HG02588 (cell line): ENCODE measurements around the gene CA5B.
"Not testable (repeated sequence)": the region's sequence is repeated elsewhere in the genome, so short reads cannot be mapped to it uniquely, and the experiment has no call there.

ENCODE experiments used
- ATAC-seq: cut with Tn5 transposase; IDR thresholded peaks from one replicate; pipeline ENCODE4 v1.9.1; 2021; ENCODE audit warnings: mild to moderate bottlenecking, moderate library complexity; ENCODE audit not compliant: unreplicated experiment

Gene CA5B

DNA sequence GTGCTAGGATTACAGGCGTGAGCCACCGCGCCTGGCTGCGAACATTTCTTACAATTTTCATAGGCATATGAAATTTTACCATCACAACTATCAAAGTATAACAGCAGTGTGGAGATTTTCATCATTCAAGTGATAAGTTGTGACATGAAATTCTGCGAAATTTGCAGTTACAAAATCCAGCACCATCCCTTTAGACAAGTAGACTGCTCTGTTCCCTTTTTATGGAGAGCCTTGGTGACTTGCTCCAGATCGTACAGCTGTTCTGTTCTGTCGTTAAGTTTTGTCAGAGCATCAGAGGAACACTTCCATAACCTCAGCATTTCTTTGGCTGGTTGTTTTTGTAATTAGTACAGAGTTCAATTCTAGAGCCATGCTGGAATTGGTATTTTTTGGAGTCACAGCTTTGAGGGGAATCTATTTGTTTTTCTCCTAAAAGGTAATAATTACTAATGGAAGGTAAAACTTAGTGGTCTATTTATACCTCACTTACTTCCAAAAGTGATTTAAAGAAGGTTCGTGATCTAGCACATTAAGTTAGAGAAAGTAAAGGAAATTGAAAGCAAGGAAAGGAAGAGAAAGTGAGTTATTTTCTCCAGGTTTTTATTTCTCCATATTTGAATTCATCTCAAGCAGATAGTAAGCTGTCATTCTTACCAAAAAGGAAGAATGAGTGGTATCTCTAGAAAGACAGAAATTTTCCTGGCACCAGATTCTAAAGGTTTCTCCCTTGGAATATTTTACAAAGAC lies 74.3 kb downstream of the CA5B start:
- no peak for ATAC-seq

- ATAC-seq: no peak
These were observed 75.3 kb downstream of the CA5B start for GRCh38 chrX:15813416-15813815.

DNA sequence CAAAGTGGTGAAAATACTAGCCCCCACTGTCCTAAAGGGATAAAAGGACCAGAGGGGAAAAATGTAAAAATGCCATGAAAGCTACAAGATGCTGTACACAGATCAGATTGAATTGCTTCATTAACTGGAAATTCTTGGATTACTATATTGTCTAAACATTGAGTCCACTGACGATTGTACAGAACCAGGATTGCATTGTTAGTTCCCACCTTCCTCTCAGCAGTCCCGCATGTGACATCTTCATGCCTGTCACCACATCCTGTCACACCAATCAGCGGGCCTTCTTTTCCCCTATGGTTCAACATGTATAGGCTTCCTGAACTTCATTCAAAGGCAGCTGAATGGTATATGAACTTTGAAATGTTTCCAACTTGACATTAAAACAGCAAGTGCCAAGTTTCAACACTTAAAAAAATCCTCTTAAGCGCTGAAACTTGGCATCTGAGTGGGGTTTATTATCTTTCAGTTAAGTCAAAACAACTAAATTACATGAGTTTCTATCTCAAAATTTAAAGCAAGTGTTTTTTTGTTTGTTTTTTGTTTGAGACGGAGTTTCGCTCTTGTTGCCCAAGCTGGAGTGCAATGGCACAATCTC lies 76.8 kb downstream of the CA5B start:
- no peak for ATAC-seq

DNA sequence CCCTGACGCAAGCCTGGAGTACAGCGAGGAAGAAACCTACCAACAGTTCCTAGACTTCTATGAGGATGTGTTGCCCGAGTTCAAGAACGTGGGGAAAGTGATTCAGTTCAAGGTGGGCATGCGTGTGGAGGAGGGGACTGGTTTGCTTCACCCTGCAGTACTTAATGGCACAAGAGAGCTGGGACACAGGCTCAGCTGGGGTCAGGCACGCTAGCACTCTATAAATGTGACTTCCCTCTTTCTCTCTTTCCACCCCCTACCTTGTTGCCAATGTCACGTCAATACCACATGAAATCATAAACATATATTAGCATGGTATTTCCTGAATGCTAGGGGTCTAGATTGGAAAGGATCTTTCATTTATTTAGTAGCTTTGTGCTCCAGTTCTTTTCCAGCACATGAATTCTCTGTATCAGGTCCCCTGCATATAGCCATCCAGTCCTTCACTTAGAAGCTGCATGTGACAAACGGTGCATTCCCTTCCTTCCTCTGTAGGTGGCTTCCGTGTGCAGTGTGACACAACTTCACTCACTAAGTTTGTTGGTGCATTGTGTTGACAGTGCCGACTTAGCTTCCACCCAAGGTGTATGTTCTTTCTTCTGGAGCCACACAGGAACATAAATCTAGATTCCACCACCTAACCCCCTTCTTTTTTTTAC lies 77.8 kb downstream of the CA5B start:
- ATAC-seq: no peak

- ATAC-seq: no peak
These were observed 78.4 kb downstream of the CA5B start for GRCh38 chrX:15816438-15816809.

DNA sequence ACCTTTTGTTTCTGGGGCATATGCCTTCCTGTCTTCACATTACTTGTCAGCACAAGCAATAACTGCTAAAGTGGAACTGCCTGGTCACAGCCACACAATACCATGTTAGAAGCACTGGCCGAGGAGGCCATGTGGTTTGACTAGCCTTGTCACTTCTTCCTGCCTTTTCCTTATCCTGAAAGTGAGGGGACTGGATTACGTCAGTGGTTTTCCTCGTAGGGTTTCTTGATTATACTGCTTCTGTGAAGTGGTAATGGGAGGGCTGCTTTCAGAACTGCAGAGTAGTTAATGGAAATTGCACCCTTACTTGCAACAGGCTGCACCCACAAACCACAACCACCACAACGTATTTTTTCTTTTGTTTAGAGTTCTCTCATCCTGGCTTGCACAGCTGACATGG lies 78.8 kb downstream of the CA5B start:
- no peak for ATAC-seq

GRCh38 chrX:15820106-15821073 lies 82.3 kb downstream of the CA5B start:
- no peak for ATAC-seq

DNA sequence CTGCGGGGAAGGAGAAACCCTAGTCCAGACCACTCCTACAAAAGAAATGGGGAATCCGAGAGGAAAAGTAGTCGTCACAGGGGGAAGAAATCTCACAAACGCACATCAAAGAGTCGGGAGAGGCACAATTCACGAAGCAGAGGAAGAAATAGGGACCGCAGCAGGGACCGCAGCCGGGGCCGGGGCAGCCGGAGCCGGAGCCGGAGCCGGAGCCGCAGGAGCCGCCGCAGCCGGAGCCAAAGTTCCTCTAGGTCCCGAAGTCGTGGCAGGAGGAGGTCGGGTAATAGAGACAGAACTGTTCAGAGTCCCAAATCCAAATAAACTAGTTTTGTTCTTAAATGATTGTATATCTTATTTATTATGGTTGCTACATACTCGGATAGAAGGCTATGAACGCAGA lies 84.9 kb downstream of the CA5B start:
- no peak for ATAC-seq

GRCh38 chrX:15825936-15826335 lies 87.9 kb downstream of the CA5B start:
- no peak for ATAC-seq

- ATAC-seq: no peak
These were observed 91.1 kb downstream of the CA5B start for GRCh38 chrX:15829217-15829616.

DNA sequence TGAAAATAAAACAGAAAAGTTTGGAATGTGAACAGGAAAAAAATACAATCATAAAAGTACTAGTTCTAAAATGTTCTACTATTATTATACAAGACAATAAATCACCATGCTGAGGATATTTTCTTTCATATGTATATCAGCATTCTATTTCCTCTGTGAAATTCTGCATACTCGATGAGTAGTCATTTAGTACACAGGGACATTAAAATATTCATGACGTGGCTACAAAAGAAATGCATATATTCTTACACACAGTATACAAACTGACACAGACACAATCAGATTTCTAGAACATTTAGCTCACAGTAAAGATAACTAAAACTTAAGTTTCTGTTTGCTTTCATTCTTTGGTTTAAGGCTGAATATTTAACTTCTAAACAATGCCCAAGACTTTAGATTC lies 93.3 kb downstream of the CA5B start:
- not testable (repeated sequence) for ATAC-seq

GRCh38 chrX:15834053-15834452 lies 96.0 kb downstream of the CA5B start:
- no peak for ATAC-seq

DNA sequence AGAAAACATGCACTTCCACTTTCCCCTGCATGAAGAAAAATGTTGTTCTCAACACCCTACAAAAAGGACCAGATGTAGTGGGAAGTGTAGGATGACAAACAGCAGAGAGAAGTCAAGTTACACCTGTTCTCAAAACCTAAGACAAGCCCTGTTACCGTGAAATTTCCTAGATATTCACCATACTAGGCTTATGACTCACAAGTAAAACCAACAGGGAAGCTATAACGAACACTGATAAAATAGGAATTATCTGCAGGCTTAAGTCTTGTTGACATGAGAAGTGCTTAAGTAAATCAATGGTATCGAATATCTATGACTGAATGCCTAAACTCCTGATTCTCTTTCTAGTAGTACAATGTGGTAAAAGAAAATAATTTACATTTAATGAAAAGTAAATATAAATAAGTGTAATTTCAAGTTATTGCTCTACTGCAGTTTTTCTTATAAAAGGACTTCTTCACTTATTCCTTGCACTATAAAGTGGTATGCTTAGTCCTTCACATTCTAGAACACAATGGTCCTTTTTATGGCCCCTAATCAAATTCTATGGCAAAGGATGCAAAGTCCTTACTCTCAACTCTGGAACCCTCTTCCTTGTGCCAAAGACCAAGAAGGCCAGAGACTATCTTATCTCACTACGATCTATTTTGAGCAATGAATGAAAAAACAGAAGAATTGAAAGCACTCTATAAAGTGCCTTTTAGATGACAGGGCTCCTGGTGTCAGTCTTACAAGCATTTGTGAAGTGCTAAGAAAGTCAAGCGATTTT lies 96.9 kb downstream of the CA5B start:
- ATAC-seq: no peak
